Measurements from ENCODE around the gene CAMTA1.
"Not testable (repeated sequence)": the region's sequence is repeated elsewhere in the genome, so short reads cannot be mapped to it uniquely, and the experiment has no call there.

CAMTA1 gene

GRCh38 chr1:7322912-7323311 is 537.7 kb downstream of the CAMTA1 start:
- H3K4me3 ChIP-seq (ENCODE audit: low read depth in 1 of 5, low read length in 5 of 5), result no peak overlapping the region
- no peaks in the 10 kb centered on the region for H3K4me1 ChIP-seq (ENCODE audit: control insufficient read depth in 5 of 5, insufficient read depth in 5 of 5, low read length in 5 of 5)
- no peaks in the 10 kb centered on the region for H3K36me3 ChIP-seq (ENCODE audit: control insufficient read depth in 5 of 5, insufficient read depth in 5 of 5, low read length in 5 of 5)
- no peaks in the 10 kb centered on the region for H3K27me3 ChIP-seq (ENCODE audit: control insufficient read depth in 5 of 5, insufficient read depth in 4 of 5, low read length in 5 of 5)
- no peak overlapping the region for H3K27ac ChIP-seq (ENCODE audit: low read depth, low read length)
- peaks cover 0 to 4% (median 2%) of the 10 kb centered on the region in 5 donors for H3K9me3 ChIP-seq (ENCODE audit: control insufficient read depth in 5 of 5, low read length in 5 of 5)
- no peak overlapping the region for H3K9ac ChIP-seq (ENCODE audit: low read length in 5 of 5)

DNA sequence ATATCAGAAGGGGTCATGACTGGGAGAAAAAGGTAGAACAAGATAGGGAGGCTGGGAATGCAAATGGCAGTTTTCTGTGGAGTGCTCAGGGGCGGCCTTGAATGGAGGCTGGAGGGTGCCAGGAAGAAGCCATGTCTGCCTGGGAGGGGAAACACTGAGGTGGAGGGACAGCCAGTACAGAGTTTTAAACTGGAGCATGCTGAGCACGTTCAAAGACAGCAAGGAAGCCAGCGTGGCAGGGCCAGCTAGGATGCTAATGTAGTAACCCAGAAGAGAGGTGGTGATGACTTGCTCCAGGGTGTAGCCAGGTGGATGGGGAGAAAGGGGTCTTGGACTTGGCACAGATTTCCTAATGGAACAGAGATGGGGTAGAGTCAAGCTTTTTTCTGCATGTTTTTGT is 540.0 kb downstream of the CAMTA1 start:
- peaks cover 0 to 4% (median 2%) of the 10 kb centered on the region in 5 donors for H3K9me3 ChIP-seq (ENCODE audit: control insufficient read depth in 5 of 5, low read length in 5 of 5)
- no peaks in the 10 kb centered on the region for H3K4me1 ChIP-seq (ENCODE audit: control insufficient read depth in 5 of 5, insufficient read depth in 5 of 5, low read length in 5 of 5)
- peaks cover 0 to 6% (median 3%) of the 10 kb centered on the region in 5 donors for H3K27me3 ChIP-seq (ENCODE audit: control insufficient read depth in 5 of 5, insufficient read depth in 4 of 5, low read length in 5 of 5)
- no peak overlapping the region for H3K9ac ChIP-seq (ENCODE audit: low read length in 5 of 5)
- H3K27ac ChIP-seq (ENCODE audit: low read depth, low read length), result no peak overlapping the region
- H3K4me3 ChIP-seq (ENCODE audit: low read depth in 1 of 5, low read length in 5 of 5), result no peak overlapping the region
- no peaks in the 10 kb centered on the region for H3K36me3 ChIP-seq (ENCODE audit: control insufficient read depth in 5 of 5, insufficient read depth in 5 of 5, low read length in 5 of 5)

DNA sequence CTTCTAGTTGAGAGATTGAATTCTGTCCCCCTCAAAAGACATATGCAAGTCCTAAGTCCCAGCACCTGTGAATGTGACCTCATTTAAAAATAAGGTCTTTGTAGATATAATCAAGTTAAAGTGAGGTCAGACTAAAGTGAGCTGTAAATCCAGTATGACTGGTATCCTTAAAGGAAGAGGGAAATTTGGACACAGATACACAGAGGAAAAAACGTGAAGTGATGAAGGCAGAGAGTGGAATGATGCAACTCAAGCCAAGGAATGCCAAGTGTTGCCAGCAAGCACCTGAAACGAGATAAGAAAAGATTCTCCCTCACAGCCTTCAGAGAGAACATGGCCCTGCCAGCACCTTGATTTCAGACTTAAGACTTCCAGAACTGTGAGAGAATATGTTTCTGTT is 541.1 kb downstream of the CAMTA1 start:
- Histone ChIP-seq H3K4me3 (ENCODE audit: low read depth in 1 of 5, low read length in 5 of 5) (no peak overlapping the region), H3K4me1 (ENCODE audit: control insufficient read depth in 5 of 5, insufficient read depth in 5 of 5, low read length in 5 of 5) (no peaks in the 10 kb centered on the region), H3K27me3 (ENCODE audit: control insufficient read depth in 5 of 5, insufficient read depth in 4 of 5, low read length in 5 of 5) (peaks cover 0 to 10% (median 4%) of the 10 kb centered on the region in 5 donors), H3K27ac (ENCODE audit: low read depth, low read length) (no peak overlapping the region), H3K9ac (ENCODE audit: low read length in 5 of 5) (no peak overlapping the region), H3K36me3 (ENCODE audit: control insufficient read depth in 5 of 5, insufficient read depth in 5 of 5, low read length in 5 of 5) (no peaks in the 10 kb centered on the region), H3K9me3 (ENCODE audit: control insufficient read depth in 5 of 5, low read length in 5 of 5) (peaks cover 0 to 4% (median 2%) of the 10 kb centered on the region in 5 donors)

DNA sequence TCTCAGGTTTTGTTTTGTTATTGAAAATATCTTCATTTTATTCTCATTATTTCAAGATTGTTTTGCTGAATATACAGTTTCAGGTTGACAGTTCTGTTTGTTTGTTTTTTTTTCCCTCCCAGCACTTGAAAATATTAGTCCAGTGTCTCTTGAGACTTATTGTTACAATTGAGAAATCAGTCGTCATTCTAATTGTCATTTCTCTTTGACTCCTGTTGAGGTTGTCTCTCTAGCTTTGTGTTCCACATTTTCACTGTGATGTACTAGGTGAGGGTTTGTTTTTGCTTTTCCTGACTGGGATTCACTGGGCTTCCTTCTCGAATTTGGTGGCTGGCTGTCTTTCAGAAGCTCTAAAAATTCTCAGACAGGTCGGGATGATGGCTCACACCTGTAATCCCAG is 542.6 kb downstream of the CAMTA1 start:
- Histone ChIP-seq H3K27ac (ENCODE audit: low read depth, low read length) (no peak overlapping the region), H3K36me3 (ENCODE audit: control insufficient read depth in 5 of 5, insufficient read depth in 5 of 5, low read length in 5 of 5) (no peaks in the 10 kb centered on the region), H3K4me1 (ENCODE audit: control insufficient read depth in 5 of 5, insufficient read depth in 5 of 5, low read length in 5 of 5) (no peaks in the 10 kb centered on the region), H3K4me3 (ENCODE audit: low read depth in 1 of 5, low read length in 5 of 5) (no peak overlapping the region), H3K9me3 (ENCODE audit: control insufficient read depth in 5 of 5, low read length in 5 of 5) (peaks cover 0 to 4% (median 2%) of the 10 kb centered on the region in 5 donors), H3K27me3 (ENCODE audit: control insufficient read depth in 5 of 5, insufficient read depth in 4 of 5, low read length in 5 of 5) (peaks cover 3 to 16% (median 8%) of the 10 kb centered on the region in 5 donors), H3K9ac (ENCODE audit: low read length in 5 of 5) (no peak overlapping the region)

- peaks cover 0 to 7% (median 0%) of the 10 kb centered on the region in 5 donors for H3K4me1 ChIP-seq (ENCODE audit: control insufficient read depth in 5 of 5, insufficient read depth in 5 of 5, low read length in 5 of 5)
- no peak overlapping the region for H3K4me3 ChIP-seq (ENCODE audit: low read depth in 1 of 5, low read length in 5 of 5)
- no peaks in the 10 kb centered on the region for H3K36me3 ChIP-seq (ENCODE audit: control insufficient read depth in 5 of 5, insufficient read depth in 5 of 5, low read length in 5 of 5)
- H3K9ac ChIP-seq (ENCODE audit: low read length in 5 of 5), result no peak overlapping the region
- H3K9me3 ChIP-seq (ENCODE audit: control insufficient read depth in 5 of 5, low read length in 5 of 5), result peaks cover 0 to 4% (median 2%) of the 10 kb centered on the region in 5 donors
- H3K27me3 ChIP-seq (ENCODE audit: control insufficient read depth in 5 of 5, insufficient read depth in 4 of 5, low read length in 5 of 5), result peaks cover 3 to 16% (median 15%) of the 10 kb centered on the region in 5 donors
- H3K27ac ChIP-seq (ENCODE audit: low read depth, low read length), result no peak overlapping the region
These were observed 544.8 kb downstream of the CAMTA1 start for GRCh38 chr1:7329868-7330615.

GRCh38 chr1:7330726-7331125 is 545.5 kb downstream of the CAMTA1 start:
- peaks cover 3 to 16% (median 16%) of the 10 kb centered on the region in 5 donors for H3K27me3 ChIP-seq (ENCODE audit: control insufficient read depth in 5 of 5, insufficient read depth in 4 of 5, low read length in 5 of 5)
- not testable (repeated sequence) for H3K36me3 ChIP-seq (ENCODE audit: control insufficient read depth in 5 of 5, insufficient read depth in 5 of 5, low read length in 5 of 5); H3K9me3 ChIP-seq (ENCODE audit: control insufficient read depth in 5 of 5, low read length in 5 of 5); H3K9ac ChIP-seq (ENCODE audit: low read length in 5 of 5); H3K4me1 ChIP-seq (ENCODE audit: control insufficient read depth in 5 of 5, insufficient read depth in 5 of 5, low read length in 5 of 5); H3K4me3 ChIP-seq (ENCODE audit: low read depth in 1 of 5, low read length in 5 of 5); H3K27ac ChIP-seq (ENCODE audit: low read depth, low read length)

DNA sequence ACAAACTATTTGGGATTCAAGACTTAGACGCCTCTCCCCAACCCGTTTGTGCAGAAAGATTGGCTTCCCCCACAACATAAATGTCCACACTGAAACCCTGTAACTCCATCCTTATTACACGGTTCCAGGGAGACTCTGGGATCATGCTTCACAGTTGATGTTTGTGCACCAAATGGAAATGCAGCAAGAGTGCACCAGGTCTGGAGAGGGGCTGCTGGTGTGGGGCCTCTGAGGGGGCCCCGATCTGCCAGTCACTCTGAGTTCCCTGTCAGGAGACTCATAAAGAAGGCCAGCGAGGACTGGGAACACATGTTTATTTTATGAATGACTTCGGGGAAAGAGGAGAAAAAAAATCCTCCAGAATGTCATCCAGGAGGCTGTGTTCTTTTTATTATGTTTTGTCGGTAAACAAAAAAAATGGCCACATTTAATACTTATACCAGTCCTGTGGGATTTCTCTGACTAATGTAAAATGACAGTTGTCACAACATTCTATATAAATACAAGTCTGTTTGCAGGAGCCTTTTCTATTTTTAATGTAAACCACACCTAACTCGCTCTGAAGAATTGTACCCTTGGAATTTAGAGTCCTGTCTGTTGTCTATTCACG is 546.8 kb downstream of the CAMTA1 start:
- peaks cover 0 to 4% (median 2%) of the 10 kb centered on the region in 5 donors for H3K9me3 ChIP-seq (ENCODE audit: control insufficient read depth in 5 of 5, low read length in 5 of 5)
- H3K36me3 ChIP-seq (ENCODE audit: control insufficient read depth in 5 of 5, insufficient read depth in 5 of 5, low read length in 5 of 5), result no peaks in the 10 kb centered on the region
- H3K9ac ChIP-seq (ENCODE audit: low read length in 5 of 5), result no peak overlapping the region
- no peak overlapping the region for H3K4me3 ChIP-seq (ENCODE audit: low read depth in 1 of 5, low read length in 5 of 5)
- H3K27ac ChIP-seq (ENCODE audit: low read depth, low read length), result no peak overlapping the region
- H3K4me1 ChIP-seq (ENCODE audit: control insufficient read depth in 5 of 5, insufficient read depth in 5 of 5, low read length in 5 of 5), result peaks cover 0 to 7% (median 0%) of the 10 kb centered on the region in 5 donors
- peaks cover 3 to 19% (median 16%) of the 10 kb centered on the region in 5 donors for H3K27me3 ChIP-seq (ENCODE audit: control insufficient read depth in 5 of 5, insufficient read depth in 4 of 5, low read length in 5 of 5)

DNA sequence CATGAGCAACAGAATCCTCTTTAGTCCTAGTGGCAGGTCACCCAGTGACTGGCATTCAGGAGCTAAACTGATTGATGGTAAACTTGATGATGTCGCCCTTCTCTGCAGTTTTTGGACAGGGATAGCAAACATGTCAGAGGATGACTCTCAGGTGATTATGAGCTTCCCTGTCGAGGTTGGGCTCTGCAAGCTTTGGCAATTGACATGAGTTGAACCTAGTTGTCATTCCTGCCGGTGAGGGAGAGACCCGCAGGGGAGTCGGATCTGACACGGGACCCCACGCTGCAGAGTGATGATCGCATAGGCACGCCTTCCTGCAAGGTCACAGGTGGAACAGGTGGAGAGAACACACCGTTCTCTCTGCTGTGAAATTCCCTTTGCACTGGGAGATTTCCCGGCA is 547.8 kb downstream of the CAMTA1 start:
- Histone ChIP-seq H3K36me3 (ENCODE audit: control insufficient read depth in 5 of 5, insufficient read depth in 5 of 5, low read length in 5 of 5) (no peaks in the 10 kb centered on the region), H3K4me3 (ENCODE audit: low read depth in 1 of 5, low read length in 5 of 5) (no peak overlapping the region), H3K9ac (ENCODE audit: low read length in 5 of 5) (no peak overlapping the region), H3K27me3 (ENCODE audit: control insufficient read depth in 5 of 5, insufficient read depth in 4 of 5, low read length in 5 of 5) (peaks cover 3 to 19% (median 16%) of the 10 kb centered on the region in 5 donors), H3K4me1 (ENCODE audit: control insufficient read depth in 5 of 5, insufficient read depth in 5 of 5, low read length in 5 of 5) (peaks cover 0 to 7% (median 0%) of the 10 kb centered on the region in 5 donors), H3K9me3 (ENCODE audit: control insufficient read depth in 5 of 5, low read length in 5 of 5) (no peaks in the 10 kb centered on the region), H3K27ac (ENCODE audit: low read depth, low read length) (no peak overlapping the region)

DNA sequence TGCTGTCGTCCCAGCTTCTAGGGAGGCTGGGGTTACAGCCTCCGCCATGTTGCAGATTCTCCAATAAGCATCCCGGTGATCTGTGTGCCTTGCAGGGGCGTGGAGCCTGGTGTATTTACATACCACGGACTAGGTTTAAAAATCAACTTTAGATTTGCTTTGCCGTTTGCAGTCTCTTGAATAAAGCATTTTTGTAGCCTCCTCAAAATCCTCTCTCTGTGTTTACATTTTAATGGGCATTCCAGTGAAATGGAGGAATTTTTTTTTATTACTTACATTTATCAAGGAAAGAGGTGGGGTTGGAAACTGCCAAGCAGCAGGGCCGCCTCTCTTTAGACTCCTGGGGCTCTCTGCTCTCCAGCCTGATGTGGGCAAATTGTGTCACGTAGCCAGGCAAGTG is 548.4 kb downstream of the CAMTA1 start:
- Histone ChIP-seq H3K27ac (ENCODE audit: low read depth, low read length) (no peak overlapping the region), H3K9me3 (ENCODE audit: control insufficient read depth in 5 of 5, low read length in 5 of 5) (no peaks in the 10 kb centered on the region), H3K9ac (ENCODE audit: low read length in 5 of 5) (no peak overlapping the region), H3K27me3 (ENCODE audit: control insufficient read depth in 5 of 5, insufficient read depth in 4 of 5, low read length in 5 of 5) (peaks cover 3 to 19% (median 16%) of the 10 kb centered on the region in 5 donors), H3K4me3 (ENCODE audit: low read depth in 1 of 5, low read length in 5 of 5) (no peak overlapping the region), H3K4me1 (ENCODE audit: control insufficient read depth in 5 of 5, insufficient read depth in 5 of 5, low read length in 5 of 5) (peaks cover 0 to 7% (median 0%) of the 10 kb centered on the region in 5 donors), H3K36me3 (ENCODE audit: control insufficient read depth in 5 of 5, insufficient read depth in 5 of 5, low read length in 5 of 5) (no peaks in the 10 kb centered on the region)

- H3K27me3 ChIP-seq (ENCODE audit: control insufficient read depth in 5 of 5, insufficient read depth in 4 of 5, low read length in 5 of 5), result peaks cover 3 to 18% (median 16%) of the 10 kb centered on the region in 5 donors
- H3K36me3 ChIP-seq (ENCODE audit: control insufficient read depth in 5 of 5, insufficient read depth in 5 of 5, low read length in 5 of 5), result no peaks in the 10 kb centered on the region
- no peak overlapping the region for H3K4me3 ChIP-seq (ENCODE audit: low read depth in 1 of 5, low read length in 5 of 5)
- no peaks in the 10 kb centered on the region for H3K9me3 ChIP-seq (ENCODE audit: control insufficient read depth in 5 of 5, low read length in 5 of 5)
- no peak overlapping the region for H3K27ac ChIP-seq (ENCODE audit: low read depth, low read length)
- H3K4me1 ChIP-seq (ENCODE audit: control insufficient read depth in 5 of 5, insufficient read depth in 5 of 5, low read length in 5 of 5), result peaks cover 0 to 7% (median 0%) of the 10 kb centered on the region in 5 donors
- no peak overlapping the region for H3K9ac ChIP-seq (ENCODE audit: low read length in 5 of 5)
These were observed 549.3 kb downstream of the CAMTA1 start for GRCh38 chr1:7334475-7335035.

Data from subcutaneous abdominal adipose tissue (tissue), 5 donors.